ENCODE data around the gene TNK2. TPM values are rescaled to one million over a fixed set of nuclear protein-coding genes. Genes with fewer than 3 reads are reported as not detected.
"Not testable (repeated sequence)": the region's sequence is repeated elsewhere in the genome, so short reads cannot be mapped to it uniquely, and the experiment has no call there.

TNK2 gene
- total RNA-seq, 2 donors from 2014 or later: 25.9 to 49.1 TPM

GRCh38 chr3:195873281-195873887, 35.0 kb downstream of the TNK2 start:
- ATAC-seq (no peak), DNase-seq (no peak)
- no peak overlapping the region for H3K4me3 ChIP-seq
- H3K27me3 ChIP-seq: no peaks in the 10 kb centered on the region
- H3K9me3 ChIP-seq: no peaks in the 10 kb centered on the region
- H3K36me3 ChIP-seq (replicated peaks in 1 of 2; ENCODE audit: insufficient read depth in 1 of 2, low read depth in 2 of 2): peaks cover 0 to 2% of the 10 kb centered on the region in 2 donors
- no peak overlapping the region for H3K27ac ChIP-seq
- intact Hi-C loops (cut with DNase I): no loop called here
- TF ChIP-seq CTCF (IDR thresholded peaks at IDR 0.05) (no peak), POLR2A (IDR thresholded peaks at IDR 0.05) (no peak)
- 89% methylated on average over 19 to 38 of the region's 38 CpGs for WGBS, 2 donors
- H3K4me1 ChIP-seq: no peaks in the 10 kb centered on the region

DNA sequence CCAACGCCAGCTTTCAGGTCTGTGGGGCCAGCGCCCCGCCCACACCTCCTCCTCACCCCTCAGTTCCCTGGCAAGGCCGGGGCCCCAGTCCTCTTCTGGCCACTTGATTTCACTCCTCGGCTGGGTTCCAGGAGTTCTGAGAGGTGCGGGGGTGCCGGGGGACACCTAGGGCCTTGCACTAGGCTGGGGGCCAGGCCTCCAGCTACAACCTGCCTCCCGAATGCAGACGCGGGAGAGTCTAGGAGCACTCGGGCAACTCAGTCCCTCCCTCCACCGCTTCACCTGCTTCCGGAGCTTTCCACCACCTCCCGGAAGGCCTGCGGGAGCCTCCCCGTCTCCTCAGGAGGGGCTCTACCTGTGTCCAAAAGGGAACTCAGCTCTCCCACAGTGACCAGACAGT, 35.6 kb downstream of the TNK2 start:
- no peaks in the 10 kb centered on the region for H3K9me3 ChIP-seq
- no peak overlapping the region for H3K4me3 ChIP-seq
- ATAC-seq: no peak
- no peaks in the 10 kb centered on the region for H3K27me3 ChIP-seq
- intact Hi-C loops (cut with DNase I): no loop called here
- H3K36me3 ChIP-seq (replicated peaks in 1 of 2; ENCODE audit: insufficient read depth in 1 of 2, low read depth in 2 of 2): peaks cover 0 to under 1% of the 10 kb centered on the region in 2 donors
- no peak for TF ChIP-seq POLR2A (IDR thresholded peaks at IDR 0.05)
- no peak for TF ChIP-seq CTCF (IDR thresholded peaks at IDR 0.05)
- 89 to 95% methylated on average over 8 to 15 of the region's 16 CpGs for WGBS, 2 donors
- no peak for DNase-seq
- H3K4me1 ChIP-seq: no peaks in the 10 kb centered on the region
- no peak overlapping the region for H3K27ac ChIP-seq

GRCh38 chr3:195872097-195872496, 36.3 kb downstream of the TNK2 start:
- no peaks in the 10 kb centered on the region for H3K27me3 ChIP-seq
- ATAC-seq: no peak
- WGBS, 2 donors: 92 to 94% methylated on average over 11 to 23 of the region's 28 CpGs
- no peaks in the 10 kb centered on the region for H3K4me1 ChIP-seq
- no peak for DNase-seq
- no peak overlapping the region for H3K27ac ChIP-seq
- TF ChIP-seq CTCF (IDR thresholded peaks at IDR 0.05): no peak
- TF ChIP-seq POLR2A (IDR thresholded peaks at IDR 0.05): no peak
- H3K36me3 ChIP-seq (replicated peaks in 1 of 2; ENCODE audit: insufficient read depth in 1 of 2, low read depth in 2 of 2): no peaks in the 10 kb centered on the region
- no peaks in the 10 kb centered on the region for H3K9me3 ChIP-seq
- intact Hi-C loops (cut with DNase I): no loop called here
- no peak overlapping the region for H3K4me3 ChIP-seq

DNA sequence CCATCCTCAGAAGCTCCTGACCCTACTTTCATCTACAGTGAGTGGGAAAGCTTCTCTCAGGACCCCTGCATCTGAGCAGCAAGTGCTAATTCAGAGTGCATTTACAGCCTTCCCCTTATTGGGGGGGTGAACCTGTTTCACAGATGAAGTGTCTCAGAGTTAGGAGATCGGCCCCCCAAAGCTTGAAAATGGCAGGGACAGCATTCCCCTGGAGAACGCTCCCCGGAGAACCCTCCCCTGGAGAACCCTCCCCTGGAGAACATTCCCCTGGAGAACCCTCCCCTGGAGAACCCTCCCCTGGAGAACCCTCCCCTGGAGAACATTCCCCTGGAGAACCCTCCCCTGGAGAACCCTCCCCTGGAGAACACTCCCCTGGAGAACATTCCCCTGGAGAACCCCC, 36.7 kb downstream of the TNK2 start:
- H3K4me1 ChIP-seq; H3K27me3 ChIP-seq; DNase-seq; H3K36me3 ChIP-seq (replicated peaks in 1 of 2; ENCODE audit: insufficient read depth in 1 of 2, low read depth in 2 of 2); H3K27ac ChIP-seq; H3K4me3 ChIP-seq; H3K9me3 ChIP-seq; intact Hi-C loops (cut with DNase I); ATAC-seq: not testable (repeated sequence)
- WGBS, 2 donors: 87 to 91% methylated on average over 3 of the region's 3 CpGs

- Histone ChIP-seq H3K4me1 (no peaks in the 10 kb centered on the region), H3K4me3 (no peak overlapping the region), H3K36me3 (replicated peaks in 1 of 2; ENCODE audit: insufficient read depth in 1 of 2, low read depth in 2 of 2) (no peaks in the 10 kb centered on the region), H3K9me3 (no peaks in the 10 kb centered on the region), H3K27ac (no peak overlapping the region), H3K27me3 (no peaks in the 10 kb centered on the region)
- intact Hi-C loops (cut with DNase I): no loop called here
- ATAC-seq: no peak
- DNase-seq: no peak
- TF ChIP-seq POLR2A (IDR thresholded peaks at IDR 0.05) (no peak), CTCF (IDR thresholded peaks at IDR 0.05) (no peak)
- 91 to 94% methylated on average over 6 to 12 of the region's 12 CpGs for WGBS, 2 donors
These were observed 37.4 kb downstream of the TNK2 start for GRCh38 chr3:195870937-195871336.

Measured in body of pancreas (tissue), 4 donors.